ENCODE data around the gene SH3YL1.

DNA sequence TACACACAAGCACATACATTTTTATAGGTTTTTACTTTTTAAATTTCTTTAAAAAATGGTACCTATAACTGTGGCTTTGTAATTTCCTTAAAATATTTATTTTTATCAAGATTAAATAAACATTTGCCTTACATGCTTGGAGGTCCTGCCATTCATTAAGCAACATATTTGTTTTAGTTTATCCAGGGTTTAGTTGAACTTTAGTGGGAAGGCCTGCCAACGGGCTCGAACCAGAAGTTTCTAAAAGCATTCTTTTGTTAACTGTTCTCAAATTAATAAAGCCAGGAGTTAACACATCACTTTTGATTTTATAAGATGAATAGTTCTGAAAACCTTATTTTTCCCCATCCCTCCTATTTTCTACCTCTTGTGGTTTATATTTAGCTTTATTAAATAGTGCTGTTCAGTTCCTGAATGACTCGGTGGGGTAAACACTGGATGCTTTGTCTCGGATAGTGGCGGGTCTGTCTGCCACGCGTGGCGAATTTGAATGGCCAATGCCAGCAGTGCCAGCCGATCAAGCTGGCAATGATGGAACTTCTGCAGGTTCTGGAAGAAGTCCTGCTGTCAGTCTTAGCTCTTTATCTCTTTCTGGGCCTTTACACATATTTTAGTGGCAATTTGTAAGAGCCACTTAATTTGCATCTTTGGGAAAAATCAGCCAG, 32.2 kb downstream of the SH3YL1 start:
- TF ChIP-seq, protein P1, sequence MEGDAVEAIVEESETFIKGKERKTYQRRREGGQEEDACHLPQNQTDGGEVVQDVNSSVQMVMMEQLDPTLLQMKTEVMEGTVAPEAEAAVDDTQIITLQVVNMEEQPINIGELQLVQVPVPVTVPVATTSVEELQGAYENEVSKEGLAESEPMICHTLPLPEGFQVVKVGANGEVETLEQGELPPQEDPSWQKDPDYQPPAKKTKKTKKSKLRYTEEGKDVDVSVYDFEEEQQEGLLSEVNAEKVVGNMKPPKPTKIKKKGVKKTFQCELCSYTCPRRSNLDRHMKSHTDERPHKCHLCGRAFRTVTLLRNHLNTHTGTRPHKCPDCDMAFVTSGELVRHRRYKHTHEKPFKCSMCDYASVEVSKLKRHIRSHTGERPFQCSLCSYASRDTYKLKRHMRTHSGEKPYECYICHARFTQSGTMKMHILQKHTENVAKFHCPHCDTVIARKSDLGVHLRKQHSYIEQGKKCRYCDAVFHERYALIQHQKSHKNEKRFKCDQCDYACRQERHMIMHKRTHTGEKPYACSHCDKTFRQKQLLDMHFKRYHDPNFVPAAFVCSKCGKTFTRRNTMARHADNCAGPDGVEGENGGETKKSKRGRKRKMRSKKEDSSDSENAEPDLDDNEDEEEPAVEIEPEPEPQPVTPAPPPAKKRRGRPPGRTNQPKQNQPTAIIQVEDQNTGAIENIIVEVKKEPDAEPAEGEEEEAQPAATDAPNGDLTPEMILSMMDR (IDR thresholded peaks at IDR 0.05; ENCODE audit: borderline replicate concordance, extremely low read depth, low read length, poor library complexity, severe bottlenecking), result no peak
- no peak for TF ChIP-seq EZH2 (IDR thresholded peaks at IDR 0.05; ENCODE audit: borderline replicate concordance, low read depth, low read length, severe bottlenecking)
